Fibroblast of villous mesenchyme (primary cell): ENCODE data around the gene APP. TPM values are rescaled to one million over a fixed set of nuclear protein-coding genes. Genes with fewer than 3 reads are reported as not detected.

Experiments
- DNase-seq: peaks from one replicate; pipeline ENCODE4 v3.0.0-alpha.2; 2010; ENCODE audit warnings: low read depth
- H3K4me3 ChIP-seq: 2 replicates; pipeline ENCODE4 v1.5.1; 2011; ENCODE audit warnings: low read depth, mild to moderate bottlenecking, low read length
- total RNA-seq: library from RNA; depleted of rRNA; stranded (reverse); fragments of >200 nt; gene quantifications from 2 replicates; pipeline ENCODE4 v1.2.3, GENCODE V29; 2012
- TF ChIP-seq, protein P1 (sequence below): IDR thresholded peaks from 2 replicates; pipeline ENCODE4 v1.5.1; 2012; ENCODE audit warnings: low read depth, mild to moderate bottlenecking, low read length; ENCODE audit not compliant: insufficient read depth

Gene APP
- total RNA-seq, 1 donor, result 353 TPM

DNA sequence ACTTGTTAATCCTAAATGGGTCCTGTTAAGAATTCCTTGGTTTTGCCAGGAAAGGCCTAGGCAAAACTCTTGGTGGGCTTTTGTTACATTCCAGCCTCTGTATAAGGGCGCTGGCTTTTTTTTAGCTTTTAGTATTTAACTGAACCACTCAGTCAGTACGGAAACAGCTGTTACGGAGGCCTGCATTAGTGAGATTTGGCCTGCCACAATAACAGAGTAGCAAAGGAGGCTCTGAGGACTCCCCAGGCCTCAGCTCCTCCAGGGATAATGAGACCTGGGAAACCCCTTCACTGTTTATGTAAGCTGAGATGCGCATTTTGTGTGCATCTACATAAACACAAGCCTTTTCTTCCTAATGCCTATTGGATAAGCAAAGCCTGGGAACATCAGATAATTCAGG lies 210.2 kb downstream of the APP start:
- DNase-seq, result peak; percentile 48
- TF ChIP-seq, protein P1, sequence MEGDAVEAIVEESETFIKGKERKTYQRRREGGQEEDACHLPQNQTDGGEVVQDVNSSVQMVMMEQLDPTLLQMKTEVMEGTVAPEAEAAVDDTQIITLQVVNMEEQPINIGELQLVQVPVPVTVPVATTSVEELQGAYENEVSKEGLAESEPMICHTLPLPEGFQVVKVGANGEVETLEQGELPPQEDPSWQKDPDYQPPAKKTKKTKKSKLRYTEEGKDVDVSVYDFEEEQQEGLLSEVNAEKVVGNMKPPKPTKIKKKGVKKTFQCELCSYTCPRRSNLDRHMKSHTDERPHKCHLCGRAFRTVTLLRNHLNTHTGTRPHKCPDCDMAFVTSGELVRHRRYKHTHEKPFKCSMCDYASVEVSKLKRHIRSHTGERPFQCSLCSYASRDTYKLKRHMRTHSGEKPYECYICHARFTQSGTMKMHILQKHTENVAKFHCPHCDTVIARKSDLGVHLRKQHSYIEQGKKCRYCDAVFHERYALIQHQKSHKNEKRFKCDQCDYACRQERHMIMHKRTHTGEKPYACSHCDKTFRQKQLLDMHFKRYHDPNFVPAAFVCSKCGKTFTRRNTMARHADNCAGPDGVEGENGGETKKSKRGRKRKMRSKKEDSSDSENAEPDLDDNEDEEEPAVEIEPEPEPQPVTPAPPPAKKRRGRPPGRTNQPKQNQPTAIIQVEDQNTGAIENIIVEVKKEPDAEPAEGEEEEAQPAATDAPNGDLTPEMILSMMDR, result no peak
- no peak overlapping the region for H3K4me3 ChIP-seq

DNA sequence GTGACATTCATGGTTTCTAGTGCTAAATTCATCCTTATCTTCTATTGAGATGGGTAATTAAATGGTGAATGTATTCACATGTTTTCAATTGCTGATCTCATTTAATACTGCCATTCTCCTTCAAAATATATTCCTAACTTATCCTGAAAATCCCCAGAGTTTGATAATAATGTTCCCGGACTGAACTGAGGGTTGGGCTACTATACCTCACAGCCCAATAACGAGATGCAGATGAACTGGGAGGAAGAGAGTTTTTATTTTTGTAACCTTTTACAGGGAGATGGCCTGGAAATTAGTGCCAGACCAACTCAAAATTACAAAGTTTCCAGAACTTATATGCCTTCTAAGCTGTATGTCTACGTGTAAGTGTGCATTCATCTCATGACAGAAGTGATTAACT lies 210.8 kb downstream of the APP start:
- no peak for DNase-seq
- no peak overlapping the region for H3K4me3 ChIP-seq
- TF ChIP-seq, protein P1, result no peak

DNA sequence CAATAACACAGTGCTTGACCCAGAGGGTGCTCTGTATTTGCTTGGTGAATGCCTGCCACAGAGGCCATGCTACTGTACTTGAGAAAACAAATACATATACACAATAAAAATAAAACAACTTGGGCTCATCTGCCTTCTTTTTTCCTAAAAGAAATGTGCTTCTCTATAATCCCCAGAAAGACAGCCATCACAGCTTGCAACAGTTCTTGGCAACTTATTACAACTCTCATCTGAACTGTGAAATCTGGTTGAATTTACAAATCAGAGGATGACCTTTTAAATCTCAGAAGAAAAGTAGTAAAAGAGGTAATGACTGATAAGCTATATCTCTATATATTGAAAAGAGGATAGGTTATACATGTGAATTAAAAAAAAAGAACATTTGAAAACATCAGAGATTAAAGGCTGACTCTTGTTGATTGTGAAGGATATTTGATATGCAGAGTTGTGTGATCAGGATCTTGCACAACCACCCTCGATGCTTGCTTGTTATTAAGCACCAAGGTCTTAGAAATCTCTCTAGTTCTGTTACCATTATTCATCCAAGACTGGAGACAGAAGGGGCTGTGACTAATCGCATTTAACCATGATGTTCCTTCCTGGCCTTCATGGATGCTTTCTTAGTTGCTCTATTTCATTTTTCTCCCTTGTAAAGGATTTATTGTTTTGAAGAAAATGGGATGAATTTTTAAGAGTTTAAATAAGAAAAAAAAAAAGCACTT lies 213.4 kb downstream of the APP start:
- TF ChIP-seq, protein P1, result no peak
- no peak overlapping the region for H3K4me3 ChIP-seq
- peak; percentile 62 for DNase-seq

DNA sequence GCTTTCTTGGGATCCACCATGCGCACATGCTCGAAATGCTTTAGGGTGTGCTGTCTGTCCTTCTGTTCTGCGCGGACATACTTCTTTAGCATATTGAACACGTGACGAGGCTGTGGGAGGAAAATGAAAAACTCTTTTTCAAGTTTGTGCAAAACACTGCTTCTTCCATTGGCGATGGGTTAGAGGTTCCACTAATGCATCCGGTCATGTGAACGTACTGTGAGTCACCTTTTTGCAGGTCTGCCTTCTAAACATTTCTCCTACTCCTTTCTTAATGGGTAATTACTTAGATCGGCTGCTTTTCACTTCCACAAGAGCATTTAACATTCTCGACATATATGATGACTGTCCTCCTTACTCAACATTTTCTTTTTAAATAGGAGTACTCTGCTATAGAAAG lies 214.9 kb downstream of the APP start:
- TF ChIP-seq, protein P1, result no peak
- no peak overlapping the region for H3K4me3 ChIP-seq
- no peak for DNase-seq

DNA sequence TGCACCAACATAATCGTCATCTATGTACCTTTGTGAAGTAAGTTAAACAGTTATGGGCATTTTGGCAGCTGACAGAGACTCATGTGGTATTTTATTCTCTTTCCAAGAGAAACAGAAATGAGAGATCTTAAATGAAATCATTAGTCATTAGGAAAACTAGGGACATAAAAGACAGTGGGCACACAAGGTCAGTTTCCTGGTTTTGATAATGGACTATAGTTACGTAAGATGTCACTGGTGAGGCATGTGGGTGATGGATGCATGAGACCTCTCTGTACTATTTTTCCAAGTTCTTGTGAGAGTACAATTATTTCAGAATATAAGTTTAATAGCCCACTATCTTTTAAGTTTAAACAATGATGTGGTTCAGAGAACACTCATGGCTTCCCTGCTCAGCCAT lies 216.9 kb downstream of the APP start:
- TF ChIP-seq, protein P1, result no peak
- no peak for DNase-seq
- no peak overlapping the region for H3K4me3 ChIP-seq

DNA sequence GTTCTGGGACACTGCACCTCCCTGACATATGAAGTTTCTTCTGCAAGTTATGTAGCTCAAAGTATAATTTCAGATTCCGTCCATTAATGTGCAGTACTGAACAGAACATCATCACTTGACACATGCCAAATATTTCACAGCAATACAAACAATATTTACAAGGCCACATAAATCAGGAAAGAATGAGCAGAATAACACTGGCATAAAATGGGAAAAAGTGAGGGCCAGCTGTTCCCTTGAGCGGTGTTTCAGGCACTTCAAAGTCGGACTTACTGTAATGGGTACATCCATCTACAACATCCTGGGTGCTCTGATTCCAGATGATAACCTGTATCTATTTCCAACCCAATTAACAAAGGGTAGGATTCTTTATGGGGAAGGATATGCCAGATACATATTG lies 217.4 kb downstream of the APP start:
- TF ChIP-seq, protein P1, result no peak
- H3K4me3 ChIP-seq, result no peak overlapping the region
- no peak for DNase-seq

DNA sequence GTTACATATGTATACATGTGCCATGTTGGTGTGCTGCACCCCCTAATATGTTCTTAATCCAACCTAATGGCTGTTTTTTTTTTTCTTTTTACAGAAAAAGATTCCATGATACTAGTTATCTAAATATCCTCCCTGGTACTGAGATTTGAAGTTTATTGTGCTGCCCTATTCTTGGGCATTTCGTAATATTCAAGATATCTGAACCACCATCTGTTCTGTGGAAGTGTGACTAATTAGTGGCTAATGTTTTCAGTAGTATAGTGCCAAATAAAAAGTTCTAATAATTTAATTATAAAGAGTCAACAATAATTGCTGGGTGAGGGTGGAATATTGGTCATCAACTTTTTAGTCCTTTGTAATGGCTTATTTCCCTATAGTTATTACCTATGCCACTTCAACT lies 218.3 kb downstream of the APP start:
- TF ChIP-seq, protein P1, result no peak
- DNase-seq, result no peak
- no peak overlapping the region for H3K4me3 ChIP-seq
